ENCODE results near the gene KLHDC4.

KLHDC4 gene

DNA sequence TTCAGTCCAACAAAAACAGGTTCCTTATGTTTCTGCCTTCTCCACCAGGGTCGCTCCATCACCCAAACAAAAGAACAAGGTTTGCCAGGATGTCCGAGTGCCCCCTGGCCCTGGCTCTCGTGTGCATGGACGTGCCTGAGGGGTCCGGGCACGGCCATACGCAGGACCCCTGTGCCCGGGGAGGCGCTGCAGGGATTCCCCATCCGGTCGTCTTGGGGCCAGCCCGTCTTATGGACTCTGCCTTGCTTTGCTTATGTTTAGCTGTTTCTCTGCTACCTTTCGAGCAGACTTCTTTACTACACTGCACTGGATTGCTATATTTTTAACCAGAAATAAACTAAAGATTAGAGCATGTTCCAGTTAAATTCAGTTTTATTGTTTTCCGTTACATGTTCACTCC lies 68.0 kb downstream of the KLHDC4 start:
- no peak for DNase-seq

DNA sequence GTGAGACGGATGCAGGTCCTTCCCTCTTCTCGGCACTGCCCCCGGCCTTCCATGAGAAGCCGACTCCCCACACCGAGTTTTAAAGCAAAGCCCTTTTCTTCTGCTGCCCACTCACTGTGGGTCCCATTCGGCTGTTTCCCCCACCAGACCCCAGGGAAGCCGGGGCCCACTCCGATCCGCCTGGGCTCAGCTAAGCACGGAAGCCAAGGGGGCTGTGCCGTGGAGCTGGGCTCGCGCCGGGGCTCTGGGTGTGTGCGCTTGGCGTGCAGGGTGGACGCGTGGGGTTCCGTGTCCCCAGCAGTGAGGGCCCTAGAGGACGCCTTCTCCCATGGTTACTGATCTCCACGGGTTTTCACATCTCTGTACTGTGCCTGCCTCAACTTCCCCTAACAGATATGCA lies 68.5 kb downstream of the KLHDC4 start:
- no peak for DNase-seq

DNA sequence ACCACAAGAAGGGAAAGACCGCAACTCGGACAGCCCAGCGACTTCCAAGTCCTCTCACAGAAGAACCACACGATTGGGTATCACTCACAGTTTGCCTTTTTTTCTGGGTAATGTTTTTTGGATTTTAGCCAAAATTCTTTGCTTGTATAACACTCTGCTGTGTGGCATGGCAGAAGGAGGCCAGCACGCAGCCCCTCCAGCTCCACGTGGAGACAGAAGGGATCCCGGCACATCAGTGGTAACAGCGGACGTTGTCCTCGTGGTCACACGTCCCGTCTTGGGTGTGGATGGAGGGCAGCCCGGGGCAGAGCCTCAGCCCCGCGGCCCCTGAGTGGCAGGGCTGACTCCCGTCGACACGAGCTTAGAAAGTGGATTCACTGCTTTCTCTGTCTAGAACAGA lies 69.1 kb downstream of the KLHDC4 start:
- no peak for DNase-seq

DNA sequence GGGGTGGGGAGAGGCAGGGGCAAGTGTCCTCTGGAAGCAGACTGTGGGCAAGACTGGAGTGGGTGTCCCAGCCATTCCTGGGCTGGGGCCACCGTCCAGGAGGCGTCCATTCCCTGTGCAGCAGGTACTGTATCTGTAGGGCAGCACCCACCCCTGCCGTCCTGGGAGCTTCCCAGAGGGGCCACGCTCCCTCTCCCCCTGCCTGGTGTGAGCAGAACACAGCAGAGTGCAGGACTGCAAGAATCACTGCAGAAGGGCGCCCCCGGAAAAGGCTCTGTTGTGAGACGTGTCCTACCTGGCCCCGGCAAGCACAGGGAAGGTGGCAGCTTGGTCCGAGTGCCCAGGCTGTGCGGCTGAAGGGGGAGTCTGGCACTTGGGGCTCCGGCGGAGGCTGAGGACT lies 70.3 kb downstream of the KLHDC4 start:
- DNase-seq = no peak

DNA sequence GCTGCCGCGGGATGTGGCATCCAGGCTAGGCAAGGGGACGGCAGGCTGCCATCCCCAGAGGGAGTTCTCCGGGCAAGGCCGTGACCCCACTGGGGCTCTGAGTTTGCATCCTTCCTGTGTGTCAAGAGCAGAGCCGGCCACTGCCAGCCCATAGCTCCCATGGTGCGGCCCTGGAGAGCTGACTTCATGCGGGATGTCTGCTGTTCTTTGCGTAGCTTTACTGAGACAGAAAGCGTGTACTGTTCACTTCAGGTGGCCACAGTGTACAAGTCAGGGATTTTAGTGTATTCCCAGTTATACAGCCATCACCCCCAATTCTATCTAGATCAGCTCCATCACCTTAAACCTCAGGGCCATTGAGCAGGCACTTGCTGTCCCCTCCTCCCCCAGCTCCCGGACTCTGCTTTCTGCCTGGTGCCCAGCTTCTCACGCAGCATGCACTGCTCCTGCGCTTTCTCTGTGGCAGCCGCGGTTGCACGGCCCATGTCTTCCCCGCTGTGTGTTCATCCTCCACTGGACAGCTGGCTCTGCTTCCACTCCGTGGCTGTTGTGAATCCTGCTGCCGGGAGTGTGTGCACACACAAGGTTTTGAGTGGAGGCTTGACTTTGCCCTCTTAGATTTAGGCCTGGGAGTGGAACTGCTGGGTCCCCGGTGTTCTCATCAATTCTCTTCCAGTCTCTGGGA lies 71.2 kb downstream of the KLHDC4 start:
- DNase-seq = no peak

DNA sequence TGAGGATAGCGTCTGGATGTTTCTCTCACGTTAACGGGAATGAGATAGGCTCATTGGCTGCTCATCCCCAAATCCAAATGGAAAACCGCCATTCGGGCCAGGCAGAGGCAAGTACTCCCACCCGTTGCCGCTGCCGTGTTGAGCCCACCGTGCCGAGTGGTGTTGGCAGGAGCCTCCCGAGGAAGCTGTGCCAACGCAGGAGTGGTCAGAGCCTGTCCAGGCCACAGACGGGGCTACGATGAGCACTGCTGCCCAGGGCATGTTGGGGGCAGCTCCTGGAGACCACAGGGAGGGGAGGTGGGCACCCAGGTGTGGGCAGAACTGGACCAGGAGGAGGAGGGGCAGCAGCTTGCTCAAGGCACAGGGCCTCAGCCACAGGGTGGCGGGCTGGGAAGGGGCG lies 72.0 kb downstream of the KLHDC4 start:
- DNase-seq = no peak

DNA sequence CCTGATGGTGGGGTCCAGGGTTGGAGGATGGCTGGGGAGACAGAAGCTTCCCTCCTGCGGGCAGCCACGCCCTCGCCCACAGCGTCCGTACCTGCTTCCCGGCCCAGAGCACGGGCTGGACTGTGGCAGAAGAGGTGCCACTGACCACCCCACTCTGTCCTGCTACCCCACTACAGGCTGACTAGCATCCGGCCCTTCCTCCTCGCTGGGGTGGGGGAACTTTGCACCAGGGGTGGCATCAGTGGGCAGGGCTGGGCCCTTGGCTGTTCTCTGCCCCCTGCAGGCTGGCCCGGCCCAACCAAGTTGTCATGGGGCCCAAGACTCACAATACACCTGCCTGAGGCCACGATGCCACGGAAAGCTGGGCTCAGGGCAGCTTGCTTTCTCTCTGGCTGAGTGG lies 73.0 kb downstream of the KLHDC4 start:
- no peak for DNase-seq

DNA sequence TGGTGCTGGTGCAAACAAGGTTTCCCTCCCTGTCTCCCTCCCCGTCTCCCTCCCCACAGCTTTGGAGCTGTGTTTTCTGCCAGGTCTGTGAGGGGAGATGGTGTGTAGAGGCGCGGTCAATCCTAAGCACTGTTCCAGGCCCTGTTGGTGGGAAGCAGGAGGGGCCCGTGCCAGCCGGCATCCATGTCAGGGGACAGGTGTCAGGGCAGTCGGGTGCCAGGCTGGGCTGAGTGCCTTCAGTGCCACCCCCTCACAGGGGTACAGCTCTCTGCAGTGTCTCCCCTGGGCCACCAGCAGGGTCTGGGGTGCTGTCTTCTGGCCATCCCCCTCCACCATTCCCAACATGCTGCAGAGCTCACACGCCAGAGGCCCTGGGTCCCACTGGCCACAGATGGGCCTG lies 73.6 kb downstream of the KLHDC4 start:
- DNase-seq = no peak

DNA sequence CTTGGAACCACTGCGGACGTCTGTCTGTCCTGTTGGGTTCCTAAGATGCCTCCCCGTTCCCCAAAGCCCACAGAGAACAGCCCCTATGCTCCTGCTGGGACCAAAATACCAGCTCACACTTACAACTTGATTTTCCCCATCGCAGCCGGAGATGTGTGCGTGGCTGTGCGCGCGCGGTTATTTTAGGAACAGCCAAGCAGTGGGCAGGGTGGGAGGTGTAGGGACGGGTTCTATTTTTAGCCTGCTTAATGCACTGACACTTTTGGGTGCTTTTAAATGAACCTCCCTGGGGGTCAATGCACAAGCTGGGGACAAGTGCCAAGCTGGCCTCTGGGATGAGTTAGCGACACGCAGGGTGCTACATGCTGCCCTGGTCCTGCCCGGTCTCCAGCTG lies 74.1 kb downstream of the KLHDC4 start:
- DNase-seq = no peak

DNA sequence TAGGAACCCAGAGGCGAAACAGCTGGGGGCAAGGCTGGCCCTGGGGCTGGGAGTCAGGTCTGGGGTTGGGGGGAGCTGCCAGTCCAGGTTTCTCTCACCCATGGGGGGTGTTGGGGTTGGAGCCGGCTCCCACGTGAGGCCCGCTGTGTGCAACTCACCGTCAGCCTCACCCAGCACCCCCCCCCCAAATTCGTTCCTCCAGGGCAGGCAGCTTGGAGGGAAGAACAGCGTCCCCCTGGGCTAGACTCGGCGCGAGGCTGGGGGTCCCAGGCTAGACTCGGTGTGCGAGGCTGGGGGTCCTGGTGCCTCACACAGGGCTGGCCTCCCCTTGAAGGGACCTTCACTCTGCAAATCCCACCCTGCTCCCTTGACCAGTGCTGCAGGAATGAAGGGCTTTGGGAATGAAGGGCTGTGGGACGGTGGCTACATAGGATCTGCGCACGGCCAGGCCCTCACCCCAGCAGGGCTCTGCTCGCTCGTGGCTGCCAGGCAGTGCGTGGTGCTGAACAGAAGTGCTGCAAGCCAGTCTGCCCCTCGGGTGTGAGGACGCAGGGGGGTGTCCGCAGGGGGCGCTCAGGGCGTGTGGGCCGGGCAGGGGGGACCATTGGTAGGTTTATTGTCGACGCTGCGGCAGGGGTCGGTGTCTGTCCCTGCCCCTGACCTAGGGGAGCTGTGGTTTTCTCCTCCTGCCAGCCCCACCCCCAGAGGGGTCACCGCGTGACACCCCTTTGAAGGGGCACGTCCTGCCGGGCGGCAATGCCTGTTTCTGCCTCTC lies 74.7 kb downstream of the KLHDC4 start:
- DNase-seq = no peak

DNA sequence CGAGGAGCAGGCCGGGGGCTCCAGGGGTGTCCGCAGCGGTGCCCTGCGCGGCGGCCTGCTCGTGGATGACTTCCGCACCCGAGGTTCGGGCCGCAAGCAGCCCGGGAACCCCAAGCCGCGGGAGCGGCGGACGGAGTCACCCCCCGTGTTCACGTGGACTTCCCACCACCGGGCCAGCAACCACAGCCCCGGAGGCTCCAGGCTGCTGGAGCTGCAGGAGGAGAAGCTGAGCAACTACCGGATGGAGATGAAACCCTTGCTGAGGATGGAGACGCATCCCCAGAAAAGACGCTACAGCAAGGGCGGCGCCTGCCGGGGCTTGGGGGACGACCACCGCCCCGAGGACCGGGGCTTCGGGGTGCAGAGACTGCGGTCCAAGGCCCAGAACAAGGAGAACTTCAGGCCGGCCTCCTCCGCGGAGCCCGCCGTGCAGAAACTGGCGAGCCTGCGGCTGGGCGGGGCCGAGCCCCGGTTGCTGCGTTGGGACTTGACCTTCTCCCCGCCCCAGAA lies 75.8 kb downstream of the KLHDC4 start:
- no peak for DNase-seq

DNA sequence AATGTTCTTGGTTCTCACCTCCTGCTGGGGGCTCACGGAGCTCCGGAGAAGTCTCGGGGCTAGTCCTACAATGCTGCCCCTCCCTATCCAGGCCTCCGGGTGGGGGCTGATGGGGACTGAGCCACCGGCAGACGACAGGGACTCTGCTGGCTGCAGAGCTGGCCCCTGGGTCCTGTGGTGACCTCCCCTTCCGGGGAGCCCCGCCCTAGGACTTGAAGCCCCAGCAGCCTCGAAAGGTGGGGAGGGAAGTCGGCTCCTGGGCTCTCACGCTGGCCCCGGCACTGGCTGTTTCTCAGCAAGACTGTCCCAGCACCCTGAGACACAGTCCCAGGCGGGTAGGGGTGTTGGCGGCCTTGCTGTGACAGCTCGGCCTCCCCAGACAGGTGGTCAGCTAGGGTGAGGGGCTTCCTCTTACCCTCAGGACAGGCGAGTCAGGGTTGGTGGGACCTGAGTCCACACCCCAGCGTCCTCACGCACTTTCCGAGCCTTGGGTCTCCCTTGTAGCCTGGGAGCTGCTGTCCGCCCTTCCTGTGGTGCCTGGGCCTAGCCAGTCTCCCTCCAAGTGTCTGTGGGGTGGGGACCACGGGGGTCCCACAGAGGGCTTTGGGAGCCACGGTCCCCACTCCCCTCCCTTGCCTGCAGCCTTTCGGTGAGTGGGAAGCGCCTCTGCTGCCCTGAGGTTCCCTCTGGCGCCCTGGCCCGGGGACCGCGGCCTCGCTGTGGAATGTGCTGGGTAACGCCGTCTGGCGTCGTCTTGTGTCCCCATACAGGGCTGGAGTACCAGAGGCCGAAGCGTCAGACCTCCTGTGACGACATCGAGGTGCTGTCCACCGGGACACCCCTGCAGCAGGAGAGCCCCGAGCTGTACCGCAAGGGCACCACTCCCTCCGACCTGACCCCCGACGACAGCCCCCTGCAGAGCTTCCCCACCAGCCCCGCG lies 76.6 kb downstream of the KLHDC4 start:
- DNase-seq = no peak

DNA sequence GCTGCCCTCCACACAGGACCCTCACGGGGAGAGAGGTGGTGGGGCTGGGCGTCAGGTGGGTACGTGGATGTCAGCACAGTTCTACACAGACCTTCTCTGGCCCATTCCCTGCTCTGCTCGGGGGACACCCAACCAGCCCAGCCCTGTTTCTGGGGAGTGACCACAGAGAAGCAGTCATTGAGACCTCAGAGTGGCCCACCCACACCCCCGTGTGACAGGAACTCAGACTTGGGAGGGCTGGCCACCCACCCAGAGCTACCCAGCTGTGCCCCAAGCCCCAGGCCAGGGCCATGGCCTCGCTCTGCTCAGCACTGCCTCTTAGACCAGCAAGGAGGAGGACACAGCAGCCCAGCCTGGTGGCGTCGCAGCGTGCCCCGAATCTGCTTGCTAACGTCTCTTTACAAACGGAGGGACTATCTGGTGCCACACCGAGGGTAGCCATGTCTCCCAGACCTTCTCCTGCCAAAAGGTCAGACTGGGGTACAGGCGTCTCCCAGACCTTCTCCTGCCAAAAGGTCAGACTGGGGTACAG lies 77.7 kb downstream of the KLHDC4 start:
- no peak for DNase-seq

DNA sequence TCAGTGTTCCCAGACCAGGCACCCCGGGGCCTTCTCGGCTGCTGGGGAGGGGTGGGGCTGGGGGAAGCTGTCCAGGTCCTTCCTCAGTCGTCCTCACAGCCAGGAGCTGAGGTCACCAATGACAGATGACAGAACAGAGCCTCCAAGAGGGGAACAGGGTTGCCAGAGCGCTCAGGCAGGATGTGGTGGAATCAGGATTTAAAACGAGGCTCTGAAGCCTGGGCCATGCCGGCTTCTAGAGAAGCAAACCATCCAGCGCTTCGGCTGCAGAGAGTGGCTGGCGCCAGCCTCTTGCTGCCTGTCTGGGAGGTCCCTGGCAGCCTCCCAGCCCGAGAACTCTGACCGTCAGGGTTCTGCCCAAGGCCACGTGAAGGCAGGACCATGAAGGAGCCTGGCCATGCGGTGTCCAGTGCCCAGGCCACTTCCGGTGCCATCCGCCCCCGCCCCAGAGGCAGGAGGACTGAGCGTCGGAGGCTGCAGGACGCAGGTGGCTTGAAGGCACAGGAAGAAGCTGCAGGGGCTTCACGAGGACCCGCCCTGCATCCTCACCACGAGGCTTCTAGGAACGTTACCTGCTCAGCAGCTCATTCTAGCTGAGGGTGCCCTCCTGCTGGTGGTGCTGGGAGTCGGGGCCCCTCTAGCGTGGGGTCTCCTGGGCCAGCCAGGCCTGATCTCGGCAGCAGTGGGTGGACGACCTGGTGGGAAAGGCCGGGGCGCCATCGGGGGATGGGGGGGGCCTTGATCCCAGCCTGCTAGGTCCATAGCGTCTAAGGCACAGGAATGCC lies 78.5 kb downstream of the KLHDC4 start:
- DNase-seq = no peak

DNA sequence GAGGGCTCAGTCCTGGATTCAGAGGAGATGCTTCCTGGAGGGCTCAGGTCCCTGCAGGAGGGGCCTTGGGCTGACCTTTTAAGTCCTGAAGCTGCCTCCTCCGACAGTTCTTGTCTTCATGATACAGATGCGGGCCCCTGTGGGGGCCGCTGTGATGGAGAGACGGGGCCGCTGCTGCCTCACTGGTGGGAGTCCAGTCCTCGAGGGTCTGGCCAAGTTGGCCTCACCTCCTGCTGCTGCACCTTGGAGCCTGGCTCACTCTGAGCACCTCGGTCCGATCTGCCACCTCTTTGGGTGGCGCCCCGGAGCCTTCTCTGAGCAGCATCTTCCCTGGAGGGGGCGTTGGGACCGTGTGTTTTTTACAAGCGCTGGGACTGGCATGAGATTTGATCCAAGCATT lies 79.1 kb downstream of the KLHDC4 start:
- no peak for DNase-seq

DNA sequence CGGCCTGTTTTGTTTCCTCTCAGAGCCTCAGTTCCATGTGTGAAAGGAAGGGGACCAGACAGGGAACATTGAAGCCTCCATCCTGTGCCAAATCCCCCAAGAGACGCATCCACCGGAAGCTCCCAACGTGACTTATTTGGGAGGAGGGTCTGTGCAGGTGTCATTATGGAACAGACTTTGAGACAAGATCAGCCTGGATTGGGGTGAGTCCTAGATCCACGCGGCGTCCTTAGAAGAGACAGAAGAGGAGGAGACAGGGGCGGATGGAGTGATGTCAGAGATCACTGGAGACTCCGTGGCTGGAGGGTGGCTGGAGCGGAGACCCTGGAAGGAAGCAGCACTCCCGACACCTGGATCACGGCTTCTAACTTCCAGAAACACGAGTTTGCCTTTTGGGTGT lies 80.0 kb downstream of the KLHDC4 start:
- DNase-seq = no peak

DNA sequence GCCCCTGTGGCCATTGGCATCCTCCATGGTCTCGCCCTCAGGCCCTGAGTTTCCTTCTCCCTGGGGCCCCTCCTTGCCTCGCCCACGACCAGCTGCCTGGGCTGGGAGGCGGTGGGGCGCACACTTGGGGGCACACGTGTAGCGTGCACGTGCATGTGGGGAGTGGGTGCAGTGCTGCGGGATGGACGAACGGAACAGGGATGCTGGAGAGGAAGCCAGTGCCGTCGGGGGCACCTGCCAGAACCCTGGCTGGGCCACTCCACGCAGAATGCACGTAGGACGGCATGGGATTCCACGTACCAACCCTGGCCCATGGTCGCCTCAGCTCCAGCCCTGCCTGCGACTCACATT lies 80.4 kb downstream of the KLHDC4 start:
- DNase-seq = no peak

DNA sequence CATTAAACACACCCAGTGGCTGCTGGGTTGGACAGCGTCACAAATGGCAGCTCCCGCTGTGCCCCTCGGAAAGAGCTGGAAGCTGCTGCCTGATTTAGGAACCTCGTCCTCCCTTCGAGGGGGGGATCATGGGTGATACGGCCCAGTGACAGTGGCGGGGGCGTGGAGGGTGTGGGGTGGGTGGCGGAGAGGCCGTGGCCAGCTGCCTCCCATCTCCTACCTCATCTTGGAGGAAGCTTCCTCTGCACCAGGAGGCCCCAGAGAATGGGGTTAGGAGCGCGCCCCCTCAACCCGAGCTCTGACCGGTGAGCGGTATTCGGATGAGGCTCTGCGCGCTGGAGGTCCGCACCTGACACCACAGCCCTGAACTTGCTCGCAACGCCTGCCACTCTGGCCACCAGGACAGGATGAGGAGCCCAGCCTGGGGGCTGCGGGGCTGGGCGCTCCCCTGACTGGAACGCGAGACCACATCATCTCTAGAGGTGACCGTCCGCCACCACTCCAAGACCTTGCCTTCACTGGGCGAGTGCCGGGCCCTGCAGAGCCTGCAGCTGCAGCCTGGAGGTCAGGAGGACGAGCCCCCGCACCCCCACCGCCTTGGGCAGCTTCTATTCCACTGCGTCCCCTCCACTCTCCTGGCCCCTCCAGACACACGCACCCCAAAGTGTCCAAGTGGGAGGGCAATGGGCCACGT lies 80.9 kb downstream of the KLHDC4 start:
- DNase-seq = no peak

DNA sequence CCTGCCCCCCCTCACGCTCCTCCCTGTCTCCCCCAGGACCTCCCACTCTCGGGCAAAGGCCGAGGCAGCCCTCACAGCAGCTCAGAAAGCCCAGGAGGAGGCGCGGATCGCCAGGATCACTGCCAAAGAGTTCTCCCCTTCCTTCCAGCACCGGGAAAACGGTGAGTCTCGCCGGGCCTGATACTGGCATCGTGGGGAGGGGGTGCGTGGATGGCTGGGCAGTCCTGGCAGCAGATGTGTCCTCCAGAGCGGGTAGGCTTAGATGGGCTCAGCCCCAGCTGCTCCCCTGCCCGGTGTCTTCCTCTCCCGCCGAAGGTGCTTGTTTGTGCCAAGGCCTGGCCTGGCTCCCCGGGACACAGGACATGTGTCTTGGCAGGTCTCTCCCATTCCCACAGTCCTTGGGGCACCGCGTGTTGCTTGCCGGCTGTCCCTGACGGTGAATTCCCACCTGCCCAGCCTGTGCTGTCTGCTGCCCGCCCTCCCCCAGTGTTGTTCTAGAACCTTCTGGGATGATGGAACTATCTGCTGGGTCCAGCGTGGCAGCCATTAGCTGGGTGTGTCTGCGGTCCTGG lies 81.6 kb downstream of the KLHDC4 start:
- DNase-seq = no peak

DNA sequence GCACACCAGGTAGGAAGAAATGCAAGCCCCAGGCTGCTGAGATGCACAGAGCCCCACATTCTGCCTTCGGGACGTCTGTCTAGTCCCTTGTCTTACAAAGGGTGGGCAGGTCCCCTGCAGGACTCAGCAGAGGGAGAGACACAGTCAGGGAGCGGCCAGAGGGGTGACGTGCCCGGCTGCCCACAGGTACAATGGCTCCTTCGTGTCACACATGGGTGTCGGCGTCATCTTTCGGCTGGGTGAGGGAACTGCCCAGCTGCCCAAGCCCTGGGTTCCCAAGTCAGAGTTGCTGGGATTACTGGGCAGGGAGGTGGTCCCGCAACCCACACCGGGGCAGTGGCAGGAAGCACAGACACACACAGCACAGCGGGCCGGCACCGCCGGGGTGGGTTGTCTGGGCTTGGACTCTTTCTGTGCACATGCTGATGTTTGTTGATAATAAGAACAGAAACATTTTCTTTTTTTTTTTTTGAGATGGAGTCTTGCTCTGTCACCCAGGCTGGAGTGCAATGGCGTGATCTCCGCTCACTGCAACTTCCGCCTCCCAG lies 82.9 kb downstream of the KLHDC4 start:
- no peak for DNase-seq

DNA sequence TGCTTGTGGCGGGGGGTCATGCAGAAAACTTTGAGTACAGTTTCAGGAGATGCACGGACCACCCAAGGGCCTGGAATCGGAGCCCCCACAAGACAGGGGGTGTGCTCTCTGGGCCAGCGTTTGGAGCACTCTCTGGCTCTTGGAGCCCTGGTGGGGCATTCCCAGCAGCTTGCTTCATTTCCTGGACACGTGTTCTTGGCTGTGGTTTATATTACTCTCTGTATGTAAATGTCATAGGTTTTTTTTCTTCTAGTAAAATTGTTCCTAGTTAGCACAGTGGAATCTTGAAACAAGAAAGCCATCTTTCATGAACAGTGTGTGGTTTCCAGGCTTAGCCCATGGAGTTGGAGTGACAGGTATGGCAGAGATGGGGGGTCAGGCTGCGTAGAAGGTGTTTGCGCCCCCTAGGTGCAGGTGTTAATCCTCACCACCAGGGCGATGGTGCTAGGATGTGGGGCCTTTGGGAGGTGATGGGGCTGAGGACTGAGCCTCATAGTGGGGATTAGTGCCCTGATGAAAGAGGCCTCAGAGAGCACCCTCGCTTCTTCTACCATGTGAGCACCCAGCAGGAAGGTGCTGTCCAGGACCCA lies 83.7 kb downstream of the KLHDC4 start:
- DNase-seq = no peak
